GM13977 (cell line): ENCODE data around the gene ICAM3.
A peak's percentile ranks its signal among the peaks of the same experiment; 100 is the strongest.
"Not testable (repeated sequence)": the region's sequence is repeated elsewhere in the genome, so short reads cannot be mapped to it uniquely, and the experiment has no call there.

ENCODE experiments used
- DNase-seq: peaks from one replicate; pipeline ENCODE4 v3.0.0; 2012; ENCODE audit warnings: low spot score
- CTCF ChIP-seq: IDR thresholded peaks from 2 replicates; pipeline ENCODE4 v1.5.1; 2012; ENCODE audit warnings: mild to moderate bottlenecking, control low read depth; ENCODE audit not compliant: insufficient read depth; ENCODE audit errors: extremely low read depth, missing control alignments
- in situ Hi-C: fragments of 300-500 bp; cut with MboI; formaldehyde crosslinking; loops from one replicate; pipeline ENCODE4 v1.12.0; 2022; ENCODE audit warnings: low sequenced_read_pairs, low pct_unique_long_range_greater_than_20kb, mixed read lengths, inconsistent platforms; ENCODE audit not compliant: unreplicated experiment

The ICAM3 gene

DNA sequence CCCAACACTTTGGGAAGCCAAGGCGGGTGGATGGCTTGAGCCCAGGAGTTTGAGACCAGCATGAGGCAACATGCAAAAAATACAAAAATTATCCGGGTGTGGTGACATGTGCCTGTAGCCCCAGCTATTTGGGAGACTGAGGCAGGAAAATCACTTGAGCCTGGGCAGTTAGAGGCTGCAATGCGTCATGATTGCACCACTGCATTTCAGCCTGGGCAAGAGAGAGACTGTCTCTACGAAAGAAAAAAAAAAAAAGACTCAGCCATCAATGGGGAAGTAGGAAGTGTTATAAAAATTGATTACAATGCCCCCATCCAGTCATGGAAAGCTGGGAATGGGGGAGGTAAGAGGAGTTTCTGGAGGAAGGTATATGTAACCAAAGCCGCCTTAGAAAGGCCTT lies 35.5 kb upstream of the ICAM3 start:
- in situ Hi-C loops = no loop called here
- DNase-seq = no peak
- TF ChIP-seq CTCF = no peak

- no peak for TF ChIP-seq CTCF
- DNase-seq = no peak
- in situ Hi-C loops = no loop called here
Observed at GRCh38 chr19:10372690-10373089, 33.3 kb upstream of the ICAM3 start.

DNA sequence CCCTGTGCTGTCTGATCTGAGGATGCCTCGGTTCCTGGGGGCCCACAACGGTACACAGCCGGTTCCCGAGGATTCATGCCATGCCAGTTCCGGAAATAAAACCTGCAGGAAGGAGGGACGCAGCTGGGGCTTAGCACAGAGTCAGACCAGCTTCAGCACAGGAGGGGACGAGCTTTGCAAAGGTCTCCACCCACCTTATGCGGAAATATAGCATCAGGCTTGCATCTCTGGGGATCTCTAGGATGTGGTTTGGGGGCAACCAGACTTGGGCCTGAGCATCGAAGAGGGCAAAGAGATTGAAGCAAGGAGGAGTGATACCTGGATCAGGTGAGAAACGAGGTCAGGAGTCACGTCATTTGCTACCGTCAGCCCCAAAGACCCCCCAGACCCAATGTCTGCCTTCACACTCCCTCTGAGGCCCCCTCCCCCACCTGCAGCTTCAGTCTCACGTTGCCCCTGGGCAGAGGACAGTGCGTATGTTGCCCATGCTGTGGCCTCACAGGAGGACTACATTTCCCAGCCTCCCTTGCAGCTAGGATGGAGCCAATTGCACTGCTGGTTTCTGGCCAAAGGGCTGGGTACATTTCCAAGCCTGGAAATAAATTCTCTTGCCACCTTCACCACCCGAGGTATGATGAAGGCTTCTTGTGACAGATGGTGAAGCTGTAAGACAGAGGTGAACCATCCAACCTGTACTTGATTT lies 28.8 kb upstream of the ICAM3 start:
- in situ Hi-C loops = no loop called here
- DNase-seq = peak; percentile 22
- TF ChIP-seq CTCF = no peak

GRCh38 chr19:10366950-10367512 lies 27.6 kb upstream of the ICAM3 start:
- DNase-seq, in situ Hi-C loops: not testable (repeated sequence)

DNA sequence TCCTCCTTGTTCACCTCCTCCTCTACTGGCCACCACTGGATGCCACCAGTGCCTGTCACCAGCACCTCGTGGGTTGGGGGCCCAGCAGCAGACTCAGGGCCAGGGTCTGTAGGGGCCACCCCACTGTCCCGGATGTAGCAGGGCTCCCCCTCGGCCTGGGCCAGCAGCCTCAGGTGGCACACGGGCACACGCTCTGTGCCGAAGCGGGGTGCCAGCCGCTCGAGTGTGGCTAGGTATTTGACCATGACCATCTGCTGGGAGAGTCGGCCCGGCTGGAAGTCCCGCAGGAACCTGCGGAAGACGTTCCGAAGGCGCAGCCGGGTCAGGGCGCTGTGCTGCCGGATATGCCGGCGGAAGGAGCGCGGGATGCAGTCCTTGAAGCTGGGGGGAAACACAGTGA lies 26.1 kb upstream of the ICAM3 start:
- in situ Hi-C loops = no loop called here
- peak; percentile 9 for DNase-seq
- no peak for TF ChIP-seq CTCF

GRCh38 chr19:10364644-10365043 lies 25.2 kb upstream of the ICAM3 start:
- DNase-seq = no peak
- no peak for TF ChIP-seq CTCF
- in situ Hi-C loops = no loop called here

DNA sequence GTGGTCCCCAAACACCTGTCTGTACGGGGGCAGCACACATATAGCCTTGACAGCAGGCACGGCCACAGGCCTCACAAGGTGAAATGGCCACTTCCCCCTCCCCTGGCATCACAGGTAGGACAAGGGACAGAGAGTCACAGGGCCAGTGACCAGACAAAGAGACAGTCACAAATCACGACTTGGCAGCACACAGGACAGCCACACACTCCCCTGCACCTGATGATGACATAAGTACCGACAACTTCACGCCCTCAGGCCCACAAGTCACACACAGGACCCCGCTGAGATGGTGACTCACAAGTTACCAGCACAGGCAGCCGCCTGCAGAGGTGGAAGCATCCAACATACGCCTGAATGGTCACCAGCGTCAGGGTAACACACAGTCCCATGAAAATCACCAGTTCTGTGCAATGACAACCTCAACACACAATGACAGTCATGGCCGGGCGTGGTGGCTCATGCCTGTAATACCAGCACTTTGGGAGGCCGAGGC lies 24.4 kb upstream of the ICAM3 start:
- DNase-seq = peak; percentile 13
- in situ Hi-C loops = no loop called here
- no peak for TF ChIP-seq CTCF
